WTC11 (cell line): Measurements from ENCODE around the gene SRR. TPM values are rescaled to one million over a fixed set of nuclear protein-coding genes. Genes with fewer than 3 reads are reported as not detected.

Source experiments
- ATAC-seq: fragments of 200-7000 bp; cut with Tn5 transposase; 2 replicates; pipeline ENCODE4 v1.10.0; 2021; ENCODE audit warnings: mild to moderate bottlenecking, moderate library complexity
- CTCF ChIA-PET: fragments of 300-600 bp; sonication (Branson Sonifier 250); formaldehyde crosslinking; loops from one replicate; lab custom pipeline; 2021; ENCODE audit warnings: antibody characterized with exemption; lab: Charles Lee
- POLR2A ChIA-PET: fragments of 350-600 bp; sonication (Branson Sonifier 250); formaldehyde crosslinking; loops from one replicate; lab custom pipeline; 2021; ENCODE audit warnings: antibody characterized with exemption; lab: Charles Lee
- DNase-seq: peaks from one replicate; pipeline ENCODE4 v3.0.0; 2021; ENCODE audit warnings: low spot score
- H3K27ac Mint-ChIP-seq: 2 replicates; pipeline ENCODE4 v1.8.0; 2021; ENCODE audit warnings: mixed read lengths
- H3K27me3 Mint-ChIP-seq: 2 replicates; pipeline ENCODE4 v1.8.0; 2021; ENCODE audit warnings: low read depth, mild to moderate bottlenecking, moderate library complexity, mixed read lengths
- H3K36me3 Mint-ChIP-seq: 2 replicates; pipeline ENCODE4 v1.8.0; 2021; ENCODE audit warnings: mixed read lengths
- H3K4me1 Mint-ChIP-seq: 2 replicates; pipeline ENCODE4 v1.8.0; 2022; ENCODE audit warnings: mixed read lengths
- H3K4me3 Mint-ChIP-seq: 2 replicates; pipeline ENCODE4 v1.8.0; 2021; ENCODE audit warnings: mild to moderate bottlenecking, moderate library complexity, mixed read lengths
- H3K9me3 Mint-ChIP-seq: 2 replicates; pipeline ENCODE4 v1.8.0; 2021; ENCODE audit warnings: mixed read lengths
- AFF4 ChIP-seq: sonication (generic); formaldehyde crosslinking; IDR thresholded peaks from 2 replicates; pipeline ENCODE4 v1.8.1; 2023; ENCODE audit warnings: mild to moderate bottlenecking, missing genetic modification reagents, borderline replicate concordance
- CDX4 ChIP-seq: fragments of 250-450 bp; sonication (Bioruptor Pico); IDR thresholded peaks from 2 replicates; pipeline ENCODE4 v1.9.0; 2021; ENCODE audit warnings: moderate library complexity, mild to moderate bottlenecking, inconsistent platforms, borderline replicate concordance
- CREM ChIP-seq: sonication (generic); formaldehyde crosslinking; IDR thresholded peaks from 2 replicates; pipeline ENCODE4 v1.8.1; 2022; ENCODE audit warnings: mild to moderate bottlenecking, missing genetic modification reagents, moderate library complexity
- CTCF ChIP-seq: fragments of 200-600 bp; IDR thresholded peaks from 2 replicates; pipeline ENCODE4 v1.8.0; 2022; ENCODE audit warnings: antibody characterized with exemption
- E2F1 ChIP-seq: sonication (generic); formaldehyde crosslinking; IDR thresholded peaks from 2 replicates; pipeline ENCODE4 v1.8.0; 2022; ENCODE audit warnings: mild to moderate bottlenecking, missing genetic modification reagents
- EMX1 ChIP-seq: fragments of 250-450 bp; sonication (Bioruptor Pico); IDR thresholded peaks from 2 replicates; pipeline ENCODE4 v1.8.0; 2021; ENCODE audit warnings: mild to moderate bottlenecking
- GRHL2 ChIP-seq: fragments of 250-450 bp; sonication (Bioruptor Pico); IDR thresholded peaks from 2 replicates; pipeline ENCODE4 v1.8.0; 2022; ENCODE audit warnings: mild to moderate bottlenecking, moderate library complexity; ENCODE audit not compliant: insufficient replicate concordance, severe bottlenecking
- GTF2I ChIP-seq: fragments of 250-450 bp; sonication (Bioruptor Pico); conservative IDR thresholded peaks from 2 replicates; pipeline ENCODE4 v1.4.0; 2021; ENCODE audit warnings: mild to moderate bottlenecking
- HMGA2 ChIP-seq: fragments of 250-450 bp; sonication (Bioruptor Pico); IDR thresholded peaks from 2 replicates; pipeline ENCODE4 v1.4.0; 2021; ENCODE audit warnings: mild to moderate bottlenecking, moderate library complexity
- HMGXB4 ChIP-seq: sonication (generic); formaldehyde crosslinking; IDR thresholded peaks from 2 replicates; pipeline ENCODE4 v1.8.1; 2023; ENCODE audit warnings: mild to moderate bottlenecking, moderate library complexity, missing genetic modification reagents
- TCF7 ChIP-seq: sonication (generic); formaldehyde crosslinking; IDR thresholded peaks from 2 replicates; pipeline ENCODE4 v1.8.0; 2022; ENCODE audit warnings: mild to moderate bottlenecking, low read depth, missing genetic modification reagents, moderate library complexity
- ZNF423 ChIP-seq: fragments of 250-450 bp; sonication (Bioruptor Pico); IDR thresholded peaks from 2 replicates; pipeline ENCODE4 v2.1.2; 2022; ENCODE audit warnings: mild to moderate bottlenecking, moderate library complexity
- ZNF425 ChIP-seq: fragments of 250-450 bp; sonication (Bioruptor Pico); conservative IDR thresholded peaks from 2 replicates; pipeline ENCODE4 v1.9.0; 2021; ENCODE audit warnings: mild to moderate bottlenecking
- ZSCAN18 ChIP-seq: fragments of 250-450 bp; sonication (Bioruptor Pico); IDR thresholded peaks from 2 replicates; pipeline ENCODE4 v2.1.2; 2022; ENCODE audit warnings: mild to moderate bottlenecking, moderate library complexity
- total RNA-seq: library from RNA; stranded (reverse); gene quantifications from 3 replicates; pipeline ENCODE4 v1.2.3, GENCODE V29; 2021

The SRR gene
- total RNA-seq, 1 experiment from 2014 or later, result 5.1 TPM

GRCh38 chr17:2304931-2305330, 1.2 kb downstream of the SRR start:
- TF ChIP-seq AFF4 (CRISPR knock-in tag), result no peak
- TF ChIP-seq ZSCAN18 (CRISPR knock-in tag), result no peak
- TF ChIP-seq E2F1 (CRISPR knock-in tag), result no peak
- TF ChIP-seq ZNF425 (CRISPR knock-in tag), result no peak
- no peak for TF ChIP-seq GRHL2
- peaks cover 4% of the 10 kb centered on the region for H3K27me3 Mint-ChIP-seq
- POLR2A ChIA-PET, result no interaction called here
- H3K4me3 Mint-ChIP-seq, result peak overlapping the region; percentile 48
- peaks cover 6% of the 10 kb centered on the region; the same call in 1 of the 2 replicates for H3K9me3 Mint-ChIP-seq
- ATAC-seq (no peak), DNase-seq (no peak)
- CTCF ChIA-PET, result interaction anchor here (0.6 to 1.7 kb wide), 2 partner anchors 10 to 77 kb away, joined by 3 to 9 read pairs; no protein-coding TSS in a partner anchor
- H3K27ac Mint-ChIP-seq, result peak overlapping the region; percentile 43; the same call in 1 of the 2 replicates
- H3K36me3 Mint-ChIP-seq, result peaks cover 10% of the 10 kb centered on the region
- H3K4me1 Mint-ChIP-seq, result peaks cover 11% of the 10 kb centered on the region

GRCh38 chr17:2309338-2310154, 5.8 kb downstream of the SRR start:
- Mint-ChIP-seq H3K9me3 (peaks cover 6% of the 10 kb centered on the region; the same call in 1 of the 2 replicates), H3K27ac (no peak overlapping the region), H3K27me3 (no peaks in the 10 kb centered on the region; the same call in 1 of the 2 replicates), H3K4me1 (no peaks in the 10 kb centered on the region), H3K4me3 (no peak overlapping the region), H3K36me3 (peaks cover 3% of the 10 kb centered on the region; the same call in 1 of the 2 replicates)
- no peak for ATAC-seq
- CTCF ChIA-PET, result no interaction called here
- no peak for DNase-seq
- TF ChIP-seq CDX4 (no peak), CREM (no peak), CTCF (no peak), ZNF423 (CRISPR knock-in tag) (no peak), GRHL2 (no peak), HMGA2 (CRISPR knock-in tag) (no peak), EMX1 (CRISPR knock-in tag) (no peak), TCF7 (no peak), GTF2I (CRISPR knock-in tag) (no peak), HMGXB4 (CRISPR knock-in tag) (no peak)
- POLR2A ChIA-PET, result no interaction called here
